SU-DHL-6 (cell line): Measurements from ENCODE around the gene RSPH1.

Source experiments
- EZH2phosphoT487 ChIP-seq: fragments of 200-600 bp; sonication (generic), shearing (Covaris generic); conservative IDR thresholded peaks from 2 replicates; pipeline ENCODE4 v1.6.1; 2018; ENCODE audit warnings: mild to moderate bottlenecking, antibody characterized with exemption, low read length, moderate library complexity, mixed read lengths
- TF ChIP-seq, protein P1 (sequence below): fragments of 200-600 bp; sonication (generic); IDR thresholded peaks from one replicate; pipeline ENCODE4 v1.5.1; 2017; ENCODE audit warnings: antibody characterized with exemption, mild to moderate bottlenecking, low read length, moderate library complexity; ENCODE audit not compliant: insufficient read depth, poor library complexity, severe bottlenecking

- TF ChIP-seq, protein P1, sequence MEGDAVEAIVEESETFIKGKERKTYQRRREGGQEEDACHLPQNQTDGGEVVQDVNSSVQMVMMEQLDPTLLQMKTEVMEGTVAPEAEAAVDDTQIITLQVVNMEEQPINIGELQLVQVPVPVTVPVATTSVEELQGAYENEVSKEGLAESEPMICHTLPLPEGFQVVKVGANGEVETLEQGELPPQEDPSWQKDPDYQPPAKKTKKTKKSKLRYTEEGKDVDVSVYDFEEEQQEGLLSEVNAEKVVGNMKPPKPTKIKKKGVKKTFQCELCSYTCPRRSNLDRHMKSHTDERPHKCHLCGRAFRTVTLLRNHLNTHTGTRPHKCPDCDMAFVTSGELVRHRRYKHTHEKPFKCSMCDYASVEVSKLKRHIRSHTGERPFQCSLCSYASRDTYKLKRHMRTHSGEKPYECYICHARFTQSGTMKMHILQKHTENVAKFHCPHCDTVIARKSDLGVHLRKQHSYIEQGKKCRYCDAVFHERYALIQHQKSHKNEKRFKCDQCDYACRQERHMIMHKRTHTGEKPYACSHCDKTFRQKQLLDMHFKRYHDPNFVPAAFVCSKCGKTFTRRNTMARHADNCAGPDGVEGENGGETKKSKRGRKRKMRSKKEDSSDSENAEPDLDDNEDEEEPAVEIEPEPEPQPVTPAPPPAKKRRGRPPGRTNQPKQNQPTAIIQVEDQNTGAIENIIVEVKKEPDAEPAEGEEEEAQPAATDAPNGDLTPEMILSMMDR = peak; percentile 50
- TF ChIP-seq EZH2phosphoT487 = no peak
These were observed 41.2 kb upstream of the RSPH1 start for GRCh38 chr21:42537106-42537742.
